GM19239 (cell line): ENCODE results near the gene SLFN12.
A peak's percentile ranks its signal among the peaks of the same experiment; 100 is the strongest.
"Not testable (repeated sequence)": the region's sequence is repeated elsewhere in the genome, so short reads cannot be mapped to it uniquely, and the experiment has no call there.

Experiments used
- DNase-seq: peaks from one replicate; pipeline ENCODE4 v3.0.0; 2011; ENCODE audit warnings: low spot score; ENCODE audit not compliant: insufficient read length
- FAIRE-seq: peaks from 2 replicates; lab custom pipeline; 2011; peaks lifted over from hg19 to GRCh38; lab: Jason Lieb, UNC

SLFN12 gene

GRCh38 chr17:35414707-35415106 is 17.6 kb downstream of the SLFN12 start:
- FAIRE-seq, DNase-seq: not testable (repeated sequence)

- no peak for DNase-seq
- FAIRE-seq = no peak
Observed at GRCh38 chr17:35414247-35414646, 18.1 kb downstream of the SLFN12 start.

- DNase-seq = no peak
Observed at GRCh38 chr17:35407531-35407930, 24.8 kb downstream of the SLFN12 start.

GRCh38 chr17:35406568-35406967 is 25.7 kb downstream of the SLFN12 start:
- DNase-seq (no peak), FAIRE-seq (no peak)

More at GRCh38 chr17:35407531-35407930, 24.8 kb downstream of the SLFN12 start:
- FAIRE-seq = no peak

- DNase-seq (no peak), FAIRE-seq (peak; percentile 80)
Observed at GRCh38 chr17:35404360-35404759, 27.9 kb downstream of the SLFN12 start.

- DNase-seq, FAIRE-seq: not testable (repeated sequence)
Observed at GRCh38 chr17:35393783-35394182, 38.5 kb downstream of the SLFN12 start.

GRCh38 chr17:35390663-35391062 is 41.6 kb downstream of the SLFN12 start:
- DNase-seq = no peak
- no peak for FAIRE-seq

GRCh38 chr17:35390156-35390555 is 42.1 kb downstream of the SLFN12 start:
- DNase-seq = no peak
- no peak for FAIRE-seq

- DNase-seq = no peak
- FAIRE-seq = no peak
Observed at GRCh38 chr17:35387496-35387895, 44.8 kb downstream of the SLFN12 start.

- DNase-seq (no peak), FAIRE-seq (no peak)
Observed at GRCh38 chr17:35377706-35378105, 54.6 kb downstream of the SLFN12 start.

- FAIRE-seq = no peak
- DNase-seq = no peak
Observed at GRCh38 chr17:35377068-35377467, 55.2 kb downstream of the SLFN12 start.

- DNase-seq (no peak), FAIRE-seq (peak; percentile 59)
Observed at GRCh38 chr17:35376245-35376644, 56.1 kb downstream of the SLFN12 start.

GRCh38 chr17:35374766-35375344 is 57.4 kb downstream of the SLFN12 start:
- FAIRE-seq = no peak
- DNase-seq = no peak

- FAIRE-seq (no peak), DNase-seq (peak; percentile 13)
Observed at GRCh38 chr17:35373984-35374765, 58.1 kb downstream of the SLFN12 start.

- FAIRE-seq (peak; percentile 100), DNase-seq (peak; percentile 52)
Observed at GRCh38 chr17:35373534-35373983, 58.7 kb downstream of the SLFN12 start, which contains the start of gene SLFN11. SLFN11 (minus strand) TSS chr17:35373621; CDS start chr17:35363807, 9,814 bp downstream.

GRCh38 chr17:35372846-35373533 is 59.3 kb downstream of the SLFN12 start:
- DNase-seq = peak; percentile 10
- no peak for FAIRE-seq

GRCh38 chr17:35371934-35372333 is 60.4 kb downstream of the SLFN12 start:
- DNase-seq = no peak
- peak; percentile 91 for FAIRE-seq

- peak; percentile 99 for FAIRE-seq
Observed at GRCh38 chr17:35368081-35368830, 64.0 kb downstream of the SLFN12 start.

GRCh38 chr17:35361027-35361426 is 71.3 kb downstream of the SLFN12 start:
- no peak for DNase-seq
- FAIRE-seq = peak; percentile 11

More at GRCh38 chr17:35368081-35368830, 64.0 kb downstream of the SLFN12 start:
- DNase-seq = peak; percentile 46
